ENCODE results near the gene EXOC2.

Gene EXOC2

DNA sequence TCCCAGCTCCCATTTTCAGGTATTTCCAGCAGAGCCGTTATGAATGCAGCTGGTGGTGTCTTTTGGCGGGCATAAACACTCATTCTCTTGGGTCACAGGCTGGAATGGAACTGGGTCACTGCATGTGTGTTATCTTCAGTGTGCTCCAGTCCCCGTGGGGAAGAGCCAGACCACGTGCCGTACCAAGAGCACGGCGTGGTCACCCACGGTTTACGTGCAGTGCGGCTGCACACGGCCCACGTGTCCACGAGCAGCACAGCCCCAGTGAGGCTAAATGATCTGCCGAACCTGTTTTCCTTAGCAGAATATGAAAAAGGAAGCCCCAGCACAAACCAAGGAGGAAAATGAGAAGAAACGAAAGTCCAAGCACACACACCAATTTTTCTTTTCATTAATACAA is 179.9 kb downstream of the EXOC2 start:
- no peak for DNase-seq (ENCODE audit: low read depth)
- no peak overlapping the region for H3K4me3 ChIP-seq (ENCODE audit: low read depth, low read length)
- TF ChIP-seq, protein P1, sequence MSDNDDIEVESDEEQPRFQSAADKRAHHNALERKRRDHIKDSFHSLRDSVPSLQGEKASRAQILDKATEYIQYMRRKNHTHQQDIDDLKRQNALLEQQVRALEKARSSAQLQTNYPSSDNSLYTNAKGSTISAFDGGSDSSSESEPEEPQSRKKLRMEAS (IDR thresholded peaks at IDR 0.05; ENCODE audit: low read depth, low read length) = no peak
- TF ChIP-seq, protein P2, sequence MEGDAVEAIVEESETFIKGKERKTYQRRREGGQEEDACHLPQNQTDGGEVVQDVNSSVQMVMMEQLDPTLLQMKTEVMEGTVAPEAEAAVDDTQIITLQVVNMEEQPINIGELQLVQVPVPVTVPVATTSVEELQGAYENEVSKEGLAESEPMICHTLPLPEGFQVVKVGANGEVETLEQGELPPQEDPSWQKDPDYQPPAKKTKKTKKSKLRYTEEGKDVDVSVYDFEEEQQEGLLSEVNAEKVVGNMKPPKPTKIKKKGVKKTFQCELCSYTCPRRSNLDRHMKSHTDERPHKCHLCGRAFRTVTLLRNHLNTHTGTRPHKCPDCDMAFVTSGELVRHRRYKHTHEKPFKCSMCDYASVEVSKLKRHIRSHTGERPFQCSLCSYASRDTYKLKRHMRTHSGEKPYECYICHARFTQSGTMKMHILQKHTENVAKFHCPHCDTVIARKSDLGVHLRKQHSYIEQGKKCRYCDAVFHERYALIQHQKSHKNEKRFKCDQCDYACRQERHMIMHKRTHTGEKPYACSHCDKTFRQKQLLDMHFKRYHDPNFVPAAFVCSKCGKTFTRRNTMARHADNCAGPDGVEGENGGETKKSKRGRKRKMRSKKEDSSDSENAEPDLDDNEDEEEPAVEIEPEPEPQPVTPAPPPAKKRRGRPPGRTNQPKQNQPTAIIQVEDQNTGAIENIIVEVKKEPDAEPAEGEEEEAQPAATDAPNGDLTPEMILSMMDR (IDR thresholded peaks at IDR 0.05; ENCODE audit: low read depth, low read length) = no peak
- TF ChIP-seq POLR2A (IDR thresholded peaks at IDR 0.05; ENCODE audit: extremely low read depth, insufficient read length) = no peak
- TF ChIP-seq MYC (IDR thresholded peaks at IDR 0.05; ENCODE audit: low read depth, low read length) = no peak

DNA sequence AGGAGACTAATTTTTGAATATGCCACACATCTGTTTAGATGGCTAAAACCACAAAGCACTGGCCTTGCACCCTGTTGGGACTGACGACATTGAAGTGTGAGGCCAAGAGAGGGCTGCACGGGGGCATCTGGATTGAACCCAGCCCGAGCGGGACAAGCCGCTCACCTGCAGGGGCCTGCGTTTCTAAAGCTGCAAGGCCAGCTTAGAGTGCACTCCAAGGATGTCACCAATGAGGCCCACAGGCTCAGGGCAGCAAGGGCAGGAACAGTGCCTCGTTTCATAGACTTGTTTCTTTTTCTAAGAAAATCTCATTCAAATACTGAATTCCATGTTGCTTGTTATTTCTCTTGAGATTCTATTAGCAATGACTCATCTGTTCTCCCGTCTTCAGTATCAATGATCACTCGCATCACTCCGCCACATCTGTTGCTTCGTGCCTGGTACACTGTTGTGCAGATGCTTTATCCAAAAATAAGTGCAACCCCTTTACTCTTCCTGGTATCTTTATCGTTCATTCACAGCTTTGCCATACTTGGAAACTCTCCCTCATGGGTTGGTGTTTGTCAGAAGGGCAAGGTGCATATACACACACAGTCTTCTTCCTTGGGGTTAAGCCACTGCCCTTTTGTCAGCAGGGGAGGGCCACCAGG is 181.3 kb downstream of the EXOC2 start:
- TF ChIP-seq, protein P1 (IDR thresholded peaks at IDR 0.05; ENCODE audit: low read depth, low read length) = no peak
- TF ChIP-seq, protein P2 (IDR thresholded peaks at IDR 0.05; ENCODE audit: low read depth, low read length) = no peak
- TF ChIP-seq POLR2A (IDR thresholded peaks at IDR 0.05; ENCODE audit: extremely low read depth, insufficient read length) (no peak), MYC (IDR thresholded peaks at IDR 0.05; ENCODE audit: low read depth, low read length) (no peak)
- no peak for DNase-seq (ENCODE audit: low read depth)

DNA sequence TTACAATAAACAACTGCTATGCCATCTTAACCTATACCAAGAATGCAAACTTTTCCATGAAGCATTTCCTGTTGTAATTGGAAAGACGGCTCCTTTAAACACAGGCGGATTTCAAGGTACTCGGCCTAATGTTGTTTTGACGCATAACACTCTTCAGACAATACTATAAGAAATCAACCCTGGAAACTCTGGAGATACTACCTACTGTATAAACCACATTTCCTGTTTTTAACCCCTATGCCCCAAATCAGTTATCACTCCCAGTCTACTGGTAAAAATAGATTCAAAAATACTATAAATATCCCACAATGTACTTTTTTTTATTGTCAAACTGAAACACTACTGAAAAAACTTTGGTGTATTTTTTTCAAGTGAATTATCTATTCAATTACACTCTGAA is 183.3 kb downstream of the EXOC2 start:
- DNase-seq (ENCODE audit: low read depth) = peak; percentile 25
- H3K4me3 ChIP-seq (ENCODE audit: low read depth, low read length) = no peak overlapping the region
- no peak for TF ChIP-seq POLR2A (IDR thresholded peaks at IDR 0.05; ENCODE audit: extremely low read depth, insufficient read length)
- no peak for TF ChIP-seq MYC (IDR thresholded peaks at IDR 0.05; ENCODE audit: low read depth, low read length)
- TF ChIP-seq, protein P1 (IDR thresholded peaks at IDR 0.05; ENCODE audit: low read depth, low read length) = no peak
- TF ChIP-seq, protein P2 (IDR thresholded peaks at IDR 0.05; ENCODE audit: low read depth, low read length) = no peak

More for the DNA sequence above, 181.3 kb downstream of the EXOC2 start:
- no peak overlapping the region for H3K4me3 ChIP-seq (ENCODE audit: low read depth, low read length)

DNA sequence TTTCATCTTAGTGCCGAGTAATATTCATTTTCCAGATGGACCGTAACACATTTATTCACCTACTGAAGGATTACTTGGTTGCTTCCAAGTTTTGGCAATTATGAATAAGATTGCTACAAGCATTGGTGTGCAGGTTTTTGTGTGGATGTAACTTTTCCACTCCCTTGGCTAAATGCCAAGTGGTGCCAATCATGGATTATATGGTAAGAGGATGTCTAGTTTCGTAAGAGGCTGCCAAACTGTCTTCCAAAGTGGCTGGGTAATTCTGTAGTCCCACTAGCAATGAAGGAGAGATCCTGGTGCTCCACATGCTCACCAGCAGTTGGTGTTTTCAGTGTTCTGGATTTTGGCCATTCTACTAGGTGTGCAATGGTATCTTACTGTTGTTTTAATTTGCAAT is 184.3 kb downstream of the EXOC2 start:
- TF ChIP-seq POLR2A (IDR thresholded peaks at IDR 0.05; ENCODE audit: extremely low read depth, insufficient read length) (no peak), MYC (IDR thresholded peaks at IDR 0.05; ENCODE audit: low read depth, low read length) (no peak)
- TF ChIP-seq, protein P2 (IDR thresholded peaks at IDR 0.05; ENCODE audit: low read depth, low read length) = no peak
- TF ChIP-seq, protein P1 (IDR thresholded peaks at IDR 0.05; ENCODE audit: low read depth, low read length) = no peak
- no peak overlapping the region for H3K4me3 ChIP-seq (ENCODE audit: low read depth, low read length)
- DNase-seq (ENCODE audit: low read depth) = no peak

DNA sequence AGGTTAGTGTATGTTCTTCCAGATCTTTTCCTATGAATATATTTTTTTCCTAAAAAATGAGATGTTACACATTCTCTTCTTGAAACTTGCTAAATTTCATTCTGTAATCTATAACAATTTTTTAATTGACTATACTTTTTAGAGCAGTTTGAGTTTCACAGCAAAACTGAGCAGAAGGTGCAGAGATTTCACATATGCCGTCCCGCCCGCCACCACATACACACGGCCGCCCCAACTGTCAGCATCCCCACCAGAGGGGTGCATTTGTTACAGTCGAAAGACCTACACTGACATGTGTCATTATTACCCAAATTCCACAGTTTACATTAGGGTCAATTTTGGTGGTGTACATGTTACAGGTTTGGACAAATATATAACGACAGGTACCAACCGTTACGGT is 184.9 kb downstream of the EXOC2 start:
- H3K4me3 ChIP-seq (ENCODE audit: low read depth, low read length) = no peak overlapping the region
- no peak for DNase-seq (ENCODE audit: low read depth)
- no peak for TF ChIP-seq POLR2A (IDR thresholded peaks at IDR 0.05; ENCODE audit: extremely low read depth, insufficient read length)
- TF ChIP-seq MYC (IDR thresholded peaks at IDR 0.05; ENCODE audit: low read depth, low read length) = no peak

DNA sequence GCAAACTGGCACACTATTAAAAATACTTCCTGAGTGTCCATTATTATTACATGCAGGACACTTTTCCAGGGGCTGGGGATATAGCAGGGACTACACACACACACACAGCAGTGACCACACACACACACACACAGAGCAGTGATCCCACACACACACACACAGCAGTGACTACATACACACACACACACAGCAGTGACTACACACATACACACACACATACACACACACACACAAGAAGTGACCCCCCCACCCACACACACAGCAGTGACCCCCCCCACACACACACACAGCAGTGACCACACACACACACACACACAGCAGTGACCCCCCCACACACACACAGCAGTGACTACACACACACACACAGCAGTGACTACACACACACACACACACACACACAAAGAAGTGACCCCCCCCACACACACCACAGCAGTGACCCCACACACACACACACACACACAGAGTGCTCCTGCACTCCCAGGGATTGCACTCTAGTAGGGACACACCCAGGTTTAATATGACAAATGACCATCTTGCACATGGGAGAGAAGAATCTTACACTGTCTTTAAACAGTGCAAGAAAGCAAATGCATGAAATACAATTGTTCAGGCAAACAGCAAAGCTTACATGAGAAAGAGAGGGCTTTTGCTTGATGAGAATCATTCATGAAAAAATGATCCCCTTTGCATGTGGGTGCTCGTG is 185.9 kb downstream of the EXOC2 start:
- no peak for DNase-seq (ENCODE audit: low read depth)
- TF ChIP-seq, protein P1 (IDR thresholded peaks at IDR 0.05; ENCODE audit: low read depth, low read length) = no peak
- no peak for TF ChIP-seq POLR2A (IDR thresholded peaks at IDR 0.05; ENCODE audit: extremely low read depth, insufficient read length)
- TF ChIP-seq, protein P2 (IDR thresholded peaks at IDR 0.05; ENCODE audit: low read depth, low read length) = no peak
- no peak for TF ChIP-seq MYC (IDR thresholded peaks at IDR 0.05; ENCODE audit: low read depth, low read length)
- H3K4me3 ChIP-seq (ENCODE audit: low read depth, low read length) = no peak overlapping the region
